GM12892 (cell line): ENCODE data around the gene INTS3.

Source experiments
- POLR2A ChIP-seq: IDR thresholded peaks from 2 replicates; pipeline ENCODE4 v1.6.1; 2011; ENCODE audit warnings: low read depth, low read length, control low read depth
- POLR2AphosphoS5 ChIP-seq: IDR thresholded peaks from 2 replicates; pipeline ENCODE4 v1.6.1; 2011; ENCODE audit warnings: low read depth, low read length, control low read depth

GRCh38 chr1:153748903-153749302 lies 21.1 kb downstream of the INTS3 start:
- TF ChIP-seq POLR2A = no peak
- no peak for TF ChIP-seq POLR2AphosphoS5
